T follicular helper cell (primary cell): ENCODE results near the gene PRPF4.
"Not testable (repeated sequence)": the region's sequence is repeated elsewhere in the genome, so short reads cannot be mapped to it uniquely, and the experiment has no call there.

Experiments
- DNase-seq: peaks from one replicate; pipeline ENCODE4 v3.0.0-alpha.2; 2020; ENCODE audit warnings: low read depth
- total RNA-seq, 2 experiments: gene quantifications; one replicate each; lab custom pipeline; 2026; lab: John Stamatoyannopoulos, UW

Gene PRPF4
- 60.9 to 121 reads per million in 2 experiments for total RNA-seq

DNA sequence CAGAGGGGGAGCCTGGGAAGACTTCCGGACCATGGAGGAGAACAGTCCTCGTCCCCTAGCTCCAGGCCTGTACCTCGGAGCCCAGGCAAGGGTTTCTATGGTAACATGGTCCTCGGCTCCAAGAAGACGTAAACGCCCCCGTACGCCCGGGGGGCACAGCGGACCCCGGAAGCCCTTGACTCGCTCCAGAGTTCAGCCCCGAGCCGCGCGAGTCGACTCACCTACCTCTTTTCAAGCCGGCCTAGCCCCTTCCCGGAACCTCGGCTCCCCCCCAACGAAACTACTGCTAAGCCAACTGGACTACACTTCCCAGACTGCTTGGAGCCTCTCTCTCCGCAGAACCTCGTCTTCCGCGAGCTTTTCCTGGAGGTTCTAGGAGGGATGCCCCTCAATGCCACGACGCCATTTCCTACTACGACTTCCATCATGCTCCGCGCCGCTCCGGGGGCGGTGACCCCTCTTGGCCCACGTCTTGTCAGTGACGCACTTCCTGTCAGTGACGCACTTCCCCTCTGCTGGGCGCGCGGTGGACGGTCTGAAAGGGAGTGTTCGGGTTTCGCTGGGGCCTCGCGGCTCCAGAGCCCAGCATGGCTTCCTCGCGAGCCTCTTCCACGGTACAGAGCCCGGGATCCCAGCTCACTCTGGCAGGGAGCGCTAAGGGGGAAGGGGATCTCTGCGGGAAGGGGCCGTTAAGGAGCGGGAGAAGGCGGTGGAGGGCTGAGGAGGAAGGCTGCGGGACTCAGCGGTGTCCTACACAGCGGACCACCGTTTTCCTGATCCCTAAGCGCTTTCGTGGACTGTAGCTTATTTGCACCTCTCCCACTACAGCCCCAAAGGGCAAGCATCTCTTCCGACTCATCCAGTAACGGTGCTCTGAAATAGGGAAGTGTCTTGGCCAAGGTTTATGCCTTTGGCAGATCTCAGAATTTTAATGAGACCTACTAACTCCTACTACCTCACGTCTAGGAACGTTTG, at the start of gene PRPF4, which contains the start of gene CDC26:
Gene PRPF4 (plus strand): TSS at position 502 of the 975 bp plus-strand sequence. CDS start 86 bp downstream, at position 588.
Gene CDC26 (minus strand): TSS at position 416 of the 975 bp plus-strand sequence. CDS start 3,065 bp downstream, outside the sequence.
- DNase-seq, result peak; percentile 94

DNA sequence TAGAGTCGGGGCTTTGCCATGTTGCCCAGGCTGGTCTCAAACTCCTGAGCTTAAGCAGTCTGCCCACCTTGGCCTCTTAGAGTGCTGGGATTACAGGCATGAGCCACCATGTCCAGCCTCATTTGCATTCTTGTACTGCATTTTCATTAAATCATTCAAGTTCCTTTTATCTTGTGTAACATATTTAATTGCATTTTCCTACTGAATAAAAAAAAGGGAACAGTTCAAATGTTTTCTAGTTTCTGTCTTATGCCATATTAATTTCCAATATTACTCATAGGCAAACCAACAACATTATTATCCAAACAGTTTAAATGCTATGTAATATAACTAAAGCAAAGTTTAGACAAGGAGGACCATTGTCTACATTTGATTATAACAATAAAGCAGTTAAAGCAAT, 48.0 kb upstream of the PRPF4 start:
- DNase-seq, result no peak

DNA sequence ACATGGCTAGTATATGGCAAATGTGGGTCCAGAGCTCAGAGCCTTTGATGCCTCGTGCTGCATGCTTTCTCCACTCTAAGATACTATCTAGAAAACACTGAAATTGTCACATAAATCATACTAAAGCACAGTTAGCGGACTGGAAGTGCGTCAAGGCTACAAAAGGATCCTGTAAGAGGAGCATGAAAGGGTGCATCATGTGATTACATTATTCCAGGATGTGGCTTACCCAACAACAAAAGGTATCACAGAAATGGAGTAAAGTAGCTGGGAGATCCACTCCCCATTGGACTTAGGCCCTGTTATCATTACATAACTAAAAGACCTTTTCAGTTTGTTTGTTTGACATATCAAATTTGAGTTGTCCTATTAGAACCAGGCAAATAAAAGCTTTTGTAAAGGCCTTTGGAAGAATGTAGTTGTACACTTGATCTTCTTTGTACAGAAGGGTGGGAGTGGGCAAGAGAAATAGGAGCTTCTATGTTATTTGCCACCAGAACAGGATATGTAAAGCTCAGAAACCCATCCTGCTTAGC, 47.3 kb upstream of the PRPF4 start:
- DNase-seq, result no peak

DNA sequence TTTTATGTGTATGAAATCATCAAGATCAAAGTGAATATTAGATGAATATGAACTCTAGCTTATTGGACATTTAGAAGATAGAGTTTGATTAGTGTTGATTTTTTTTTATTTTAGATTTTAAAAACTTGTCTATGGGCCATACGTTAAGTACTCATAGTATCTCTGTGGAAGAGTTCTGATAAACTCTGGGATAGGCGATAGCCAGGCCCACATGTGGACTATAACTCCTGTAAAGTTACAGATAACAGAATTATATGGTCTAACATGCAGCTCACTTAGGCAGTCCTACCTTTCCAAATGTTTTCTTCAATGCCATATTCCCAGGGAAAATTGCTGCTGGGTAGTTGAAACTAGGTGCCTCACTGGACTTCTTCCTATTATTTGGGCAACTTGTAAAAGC, 43.8 kb upstream of the PRPF4 start:
- no peak for DNase-seq

DNA sequence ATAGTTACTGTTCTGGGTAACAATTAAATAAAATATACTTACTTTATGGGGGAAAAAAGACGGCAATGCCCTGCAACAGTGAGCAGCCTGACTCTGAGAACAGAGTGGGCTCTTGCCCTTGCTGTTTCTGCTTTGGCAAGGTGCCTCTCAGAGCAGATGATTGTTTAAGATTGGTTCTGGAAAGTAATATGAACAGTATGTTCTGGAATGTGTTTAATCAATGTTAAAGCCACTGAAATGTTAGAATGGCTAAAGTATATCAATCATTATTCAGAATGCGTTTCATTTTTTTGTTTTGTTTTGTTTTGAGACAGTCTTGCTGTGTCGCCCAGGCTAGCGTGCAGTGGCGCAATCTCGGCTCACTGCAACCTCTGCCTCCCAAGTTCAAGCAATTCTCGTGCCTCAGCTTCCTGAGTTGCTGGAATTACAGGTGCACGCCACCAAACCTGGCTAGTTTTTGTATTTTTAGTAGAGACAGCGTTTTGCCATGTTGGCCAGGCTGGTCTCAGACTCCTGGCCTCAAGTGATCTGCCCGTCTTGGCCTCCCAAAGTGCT, 39.7 kb upstream of the PRPF4 start:
- DNase-seq, result not testable (repeated sequence)

DNA sequence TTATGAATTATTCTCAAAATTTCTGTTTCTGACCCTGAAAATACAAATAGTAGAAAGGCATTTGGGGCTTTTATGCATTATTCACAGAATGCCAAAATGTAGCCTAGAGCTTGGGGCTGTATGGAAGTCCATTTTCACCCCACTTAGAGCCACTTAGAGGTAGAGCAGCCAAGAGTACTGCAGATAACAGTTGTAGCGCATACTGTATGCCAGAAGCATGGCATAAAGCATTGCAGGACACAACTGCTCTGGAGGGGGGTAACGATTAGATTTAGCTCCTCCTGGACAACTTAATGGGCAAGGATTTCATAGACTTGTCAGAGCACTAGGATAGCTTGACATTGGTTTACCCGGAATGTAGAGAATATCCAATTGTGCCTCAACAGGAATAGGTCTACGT, 38.4 kb upstream of the PRPF4 start:
- DNase-seq, result no peak

DNA sequence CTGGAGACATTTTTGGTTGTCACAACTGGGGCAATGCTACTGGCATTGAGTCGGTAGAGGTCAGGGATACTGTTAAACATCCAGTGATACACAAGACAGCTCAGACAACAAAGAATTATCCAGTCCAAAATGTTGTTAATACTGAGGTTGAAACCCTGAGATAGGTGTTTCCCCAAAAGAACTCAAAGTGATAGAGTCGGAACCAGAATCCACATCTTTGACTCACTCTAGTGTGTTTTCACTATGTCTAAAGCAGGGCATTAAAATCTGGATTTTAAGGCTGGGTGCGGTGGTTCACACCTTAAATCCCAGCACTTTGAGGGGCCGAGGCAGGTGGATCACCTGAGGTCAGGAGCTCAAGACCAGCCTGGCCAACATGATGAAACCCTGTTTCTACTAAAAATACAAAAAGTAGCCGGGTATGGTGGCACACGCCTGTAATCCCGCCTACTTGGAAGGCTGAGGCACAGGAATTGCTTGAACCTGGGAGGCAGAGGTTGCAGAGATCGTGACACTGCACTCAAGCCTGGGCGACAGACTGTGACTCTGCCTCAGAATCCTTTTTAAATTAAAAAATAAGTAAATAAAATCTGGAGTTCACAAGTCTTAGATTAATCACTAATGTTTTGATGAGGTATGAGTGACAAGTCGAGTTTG, 37.1 kb upstream of the PRPF4 start:
- DNase-seq, result no peak

DNA sequence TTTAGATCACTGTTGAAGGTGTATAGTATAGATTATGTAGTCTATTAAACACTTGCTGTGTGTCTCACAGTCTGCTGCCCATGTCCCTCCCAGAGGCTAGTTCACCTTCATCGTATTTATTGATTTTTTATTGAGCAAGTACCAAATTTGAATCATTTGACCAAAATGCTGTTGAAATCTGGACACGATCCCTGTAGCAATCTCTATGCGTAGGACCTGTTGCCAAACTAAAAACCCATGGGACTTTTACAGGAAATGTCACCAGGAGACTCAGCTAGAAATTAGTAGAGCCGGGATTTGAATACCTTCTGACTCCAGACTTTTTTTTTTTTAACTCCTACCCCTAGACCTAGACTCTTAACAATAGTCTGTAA, 36.6 kb upstream of the PRPF4 start:
- DNase-seq, result no peak

DNA sequence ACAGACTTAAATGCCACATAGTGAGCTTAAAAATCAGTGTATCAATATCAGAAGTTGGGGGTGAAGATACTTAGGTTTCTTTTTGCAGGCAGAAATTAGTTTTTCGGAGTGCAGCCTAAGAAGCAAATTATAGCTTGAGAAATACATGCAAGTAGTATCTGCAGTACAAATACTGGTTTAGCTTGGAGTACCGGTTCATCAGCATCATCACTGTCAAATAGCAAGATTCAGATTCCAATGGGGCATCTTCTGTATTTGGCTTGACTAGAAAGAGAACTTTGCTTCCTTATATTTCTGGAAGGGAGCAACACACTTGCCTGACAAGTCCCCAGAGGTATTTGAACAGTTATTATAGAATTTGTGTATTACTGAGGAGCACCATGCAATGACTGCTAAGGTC, 34.3 kb upstream of the PRPF4 start:
- no peak for DNase-seq

DNA sequence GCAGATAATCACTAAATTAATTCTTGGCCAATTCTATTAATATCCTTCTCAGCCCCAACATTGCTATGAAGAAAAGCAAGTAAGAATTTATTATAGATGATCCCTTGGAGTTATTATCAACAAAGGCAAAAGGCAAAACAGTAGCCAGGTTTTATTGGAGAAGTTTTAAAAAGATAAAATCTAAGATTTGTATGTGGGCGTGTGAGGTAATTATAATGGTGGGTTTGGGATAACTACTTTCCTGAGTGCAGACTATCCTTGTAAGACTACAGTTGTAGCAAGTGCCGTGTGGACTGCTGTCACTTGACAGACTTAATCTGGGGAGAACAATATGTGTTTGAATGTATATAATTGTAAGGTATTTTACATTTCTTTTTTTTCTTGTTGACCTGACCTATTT, 30.9 kb upstream of the PRPF4 start:
- no peak for DNase-seq

DNA sequence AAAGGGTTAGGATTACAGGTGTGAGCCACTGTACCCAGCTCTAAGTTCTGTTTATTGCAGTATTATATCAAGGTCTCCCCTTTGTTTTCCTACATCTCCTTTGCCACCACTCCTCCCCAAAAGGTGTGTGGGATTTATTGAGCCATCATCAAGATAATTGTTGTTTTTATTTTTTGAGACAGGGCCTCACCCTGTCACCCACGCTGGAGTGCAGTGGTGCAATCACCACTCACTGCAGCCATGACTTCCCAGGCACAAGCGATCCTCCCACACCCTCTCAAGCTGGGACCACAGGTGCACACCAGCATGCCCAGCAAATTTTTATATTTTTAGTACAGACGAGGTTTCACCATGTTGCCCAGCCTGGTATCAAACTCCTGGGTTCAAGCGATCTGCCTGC, 29.6 kb upstream of the PRPF4 start:
- no peak for DNase-seq

DNA sequence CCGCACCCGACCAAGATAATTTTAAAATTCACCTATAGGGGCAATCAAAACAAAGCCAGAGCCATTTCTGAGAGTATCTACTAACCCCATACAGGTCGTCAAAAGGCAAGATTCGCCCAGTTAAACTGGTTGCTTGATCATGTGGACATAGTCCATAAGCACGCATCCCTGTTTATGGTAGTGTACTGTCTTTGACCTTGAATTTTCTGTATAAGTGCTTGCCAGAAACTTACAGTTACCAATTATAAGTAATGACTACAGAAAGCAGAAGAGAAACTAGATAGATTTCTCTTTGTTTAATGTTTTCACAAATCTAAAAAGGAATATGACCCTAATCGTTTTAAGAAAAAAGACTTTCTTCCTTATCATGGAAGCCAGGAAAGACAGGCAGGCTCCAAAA, 28.5 kb upstream of the PRPF4 start:
- DNase-seq, result no peak

DNA sequence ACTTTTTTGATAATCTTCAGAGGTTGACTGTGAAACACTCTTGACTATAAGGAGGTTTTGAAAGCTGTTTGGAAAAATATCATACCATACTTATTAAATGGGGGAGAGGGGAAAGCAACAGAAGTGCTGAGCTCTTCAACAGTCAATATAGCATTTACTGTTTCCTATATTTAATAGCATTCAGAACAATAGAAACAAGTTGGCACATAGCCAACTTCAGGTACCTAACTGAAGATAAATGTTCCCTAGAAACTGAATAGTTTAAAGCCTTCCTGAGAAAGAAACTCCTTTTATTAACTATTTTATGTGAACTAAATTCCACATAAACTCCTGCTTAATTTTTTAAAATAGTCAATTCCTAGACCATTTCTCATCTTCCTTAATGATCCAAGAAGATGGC, 27.8 kb upstream of the PRPF4 start:
- DNase-seq, result no peak

DNA sequence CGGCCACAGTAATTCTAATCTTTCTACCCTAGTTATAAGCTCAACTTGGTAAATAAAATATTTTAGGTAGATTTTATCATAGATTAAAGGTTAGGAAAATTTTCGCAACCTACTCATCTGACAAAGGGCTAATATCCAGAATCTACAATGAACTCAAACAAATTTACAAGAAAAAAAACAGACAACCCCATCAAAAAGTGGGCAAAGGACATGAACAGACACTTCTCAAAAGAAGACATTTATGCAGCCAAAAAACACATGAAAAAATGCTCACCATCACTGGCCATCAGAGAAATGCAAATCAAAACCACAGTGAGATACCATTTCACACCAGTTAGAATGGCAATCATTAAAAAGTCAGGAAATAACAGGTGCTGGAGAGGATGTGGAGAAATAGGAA, 25.8 kb upstream of the PRPF4 start:
- DNase-seq, result not testable (repeated sequence)

DNA sequence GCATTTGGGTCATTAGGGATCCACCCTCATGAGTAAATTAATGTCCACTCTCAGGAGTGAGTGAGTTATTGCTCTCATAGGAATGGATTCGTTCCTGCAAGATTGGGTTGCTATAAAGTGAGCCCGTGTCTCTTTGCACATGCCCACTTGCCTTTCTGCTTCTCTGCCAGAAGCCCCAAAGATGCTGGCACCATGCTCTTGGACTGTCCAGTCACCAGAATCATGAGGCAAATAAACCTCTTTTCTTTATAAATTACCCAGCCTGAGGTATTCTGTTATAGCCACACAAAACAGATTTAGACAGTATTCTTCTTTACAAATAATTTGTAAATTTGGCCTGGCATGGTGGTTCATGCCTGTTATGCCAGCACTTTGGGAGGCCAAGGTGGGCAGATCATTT, 24.7 kb upstream of the PRPF4 start:
- no peak for DNase-seq

DNA sequence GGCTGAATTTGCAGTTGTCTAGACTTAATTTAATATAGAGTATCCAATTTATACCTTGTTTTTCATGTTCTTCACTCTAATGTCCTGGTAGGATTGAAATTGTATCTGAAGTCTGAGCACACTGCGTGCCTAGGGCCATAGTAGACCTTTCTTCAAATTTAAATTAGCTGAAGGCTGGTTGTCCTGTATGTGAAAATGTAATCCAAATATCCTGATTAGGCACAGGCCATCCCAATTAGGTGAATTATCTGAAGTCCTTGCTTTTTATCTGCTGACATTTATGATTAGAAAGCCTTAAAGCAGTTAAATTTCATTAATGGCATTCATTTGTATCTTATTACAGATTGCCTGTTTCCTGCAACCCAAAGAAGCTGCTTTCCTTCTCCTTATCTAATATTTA, 20.5 kb upstream of the PRPF4 start:
- no peak for DNase-seq

DNA sequence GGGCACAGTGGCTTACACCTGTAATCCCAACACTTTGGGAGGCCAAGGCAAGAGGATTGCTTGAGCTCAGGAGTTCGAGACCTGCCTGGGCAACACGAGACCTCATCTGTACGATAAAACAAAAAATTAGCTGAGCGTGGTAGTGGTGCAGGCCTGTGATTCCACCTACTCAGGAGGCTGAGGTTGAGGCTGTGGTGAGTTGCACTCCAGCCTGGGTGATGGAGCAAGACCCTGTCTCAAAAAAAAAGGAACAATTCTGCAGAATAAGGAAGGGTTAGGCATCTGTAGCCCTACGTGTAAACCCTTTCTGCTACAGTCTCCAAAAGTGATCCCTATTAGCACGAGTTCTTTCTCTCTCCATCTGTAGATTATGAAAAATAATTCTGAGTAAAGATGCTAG, 20.0 kb upstream of the PRPF4 start:
- no peak for DNase-seq

DNA sequence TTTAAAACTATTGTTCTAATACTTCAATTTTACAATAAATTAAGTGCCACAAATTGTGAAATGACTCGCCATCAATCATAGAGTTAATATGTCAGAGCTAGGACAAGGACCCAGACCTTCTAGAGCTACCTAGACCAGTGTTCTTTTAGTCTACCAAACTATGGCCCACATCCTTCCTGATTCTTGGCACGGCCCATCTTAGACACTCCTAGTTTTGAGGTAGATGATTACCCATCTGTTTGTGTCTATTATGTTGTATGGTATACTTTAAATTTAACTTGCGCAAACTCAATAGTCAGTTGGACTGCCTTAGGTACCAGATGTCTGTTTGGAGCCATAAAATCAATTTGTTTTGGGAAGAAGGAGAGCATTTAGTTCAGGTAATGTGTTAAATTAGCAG, 17.6 kb upstream of the PRPF4 start:
- DNase-seq, result no peak

DNA sequence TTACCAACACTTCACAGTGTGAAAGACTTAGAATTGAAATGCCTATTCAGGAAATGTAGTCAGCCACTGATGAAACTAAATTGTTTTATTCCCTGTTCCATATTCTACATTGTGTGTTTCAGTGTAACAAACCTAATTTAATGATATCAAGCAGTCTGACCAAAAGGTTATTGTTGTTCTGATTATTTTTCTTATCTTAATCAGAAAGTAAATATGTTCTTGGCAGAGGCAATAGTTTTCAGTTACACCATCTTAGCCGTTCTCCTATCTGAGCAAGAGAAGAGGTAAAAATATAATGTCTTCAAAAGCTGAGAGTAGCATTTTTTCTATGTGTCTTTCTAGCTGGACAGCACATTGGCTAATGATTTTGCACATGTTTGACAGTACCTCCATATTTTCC, 17.2 kb upstream of the PRPF4 start:
- DNase-seq, result no peak

DNA sequence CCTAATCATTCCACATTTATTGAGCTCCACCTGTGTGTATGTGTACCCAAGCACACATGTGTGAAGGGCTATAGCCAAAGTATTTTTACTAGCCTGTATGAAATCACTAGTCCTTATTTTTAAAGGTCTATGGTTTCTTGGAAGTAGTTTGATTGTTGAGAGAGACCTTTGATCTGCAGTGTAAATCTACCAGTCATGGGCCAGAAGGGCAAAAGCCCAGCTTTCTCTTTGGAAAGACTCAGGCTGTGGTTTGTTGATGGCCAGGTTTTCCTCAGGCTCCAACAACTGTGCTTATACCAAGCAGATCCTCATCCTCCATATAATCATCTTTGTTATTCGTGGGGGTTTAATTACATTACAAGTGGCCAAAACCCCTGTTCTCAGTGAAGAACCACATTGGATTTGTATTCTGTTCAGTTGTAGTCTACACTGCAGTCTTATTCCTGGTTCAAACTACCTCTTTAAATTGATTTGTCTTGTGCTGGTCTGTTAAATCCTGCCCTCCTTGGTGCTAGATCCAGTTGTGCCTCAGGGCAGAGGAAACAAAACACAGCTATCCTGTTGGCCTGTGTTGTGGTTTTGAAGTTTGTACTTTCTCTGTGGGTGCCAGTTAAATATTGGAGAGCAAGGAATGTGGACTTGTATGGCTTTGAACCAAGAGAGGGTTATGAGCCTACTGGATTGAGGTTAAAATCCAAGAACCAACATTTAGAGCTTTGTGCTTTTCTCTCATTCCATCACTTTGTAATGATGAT, 13.4 kb upstream of the PRPF4 start:
- DNase-seq, result no peak

DNA sequence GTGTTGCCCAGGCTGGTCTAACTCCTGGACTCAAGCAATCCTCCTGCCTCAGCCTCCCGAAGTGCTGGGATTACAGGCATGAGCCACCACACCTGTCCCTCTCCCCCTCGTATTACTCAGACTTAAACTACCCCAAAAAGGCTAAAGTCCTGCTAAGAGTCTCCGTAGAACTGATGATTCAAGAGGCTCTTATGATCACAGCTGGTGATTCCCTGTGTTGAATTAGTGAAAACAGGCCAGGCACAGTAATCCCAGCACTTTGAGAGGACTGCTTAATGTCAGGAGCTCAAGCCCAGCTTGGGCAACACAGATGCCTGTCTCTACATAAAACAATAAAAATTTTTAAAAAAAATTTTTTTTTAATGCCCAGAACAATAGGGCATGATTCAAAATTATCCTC, 9.3 kb upstream of the PRPF4 start:
- DNase-seq, result no peak
